SK-N-SH (cell line): Measurements from ENCODE around the gene PIEZO2.

Source experiments
- EZH2phosphoT487 ChIP-seq: fragments of 200-600 bp; sonication (generic); IDR thresholded peaks from 2 replicates; pipeline ENCODE4 v1.6.1; 2017; ENCODE audit warnings: low read depth, mixed run types, mild to moderate bottlenecking, antibody characterized with exemption, moderate library complexity, borderline replicate concordance
- FOSL2 ChIP-seq: IDR thresholded peaks from 2 replicates; pipeline ENCODE4 v1.4.0; 2012; ENCODE audit warnings: low read depth, mild to moderate bottlenecking, moderate library complexity, borderline replicate concordance
- JUND ChIP-seq: IDR thresholded peaks from 2 replicates; pipeline ENCODE4 v1.4.0; 2012
- SIN3A ChIP-seq: IDR thresholded peaks from 2 replicates; pipeline ENCODE4 v1.6.1; 2012; ENCODE audit warnings: low read depth, mild to moderate bottlenecking, low read length, moderate library complexity, borderline replicate concordance
- SMC3 ChIP-seq: IDR thresholded peaks from 2 replicates; pipeline ENCODE4 v1.6.1; 2012; ENCODE audit warnings: low read depth, low read length, improper control_type of control experiment
- TF ChIP-seq, protein P1 (sequence below): fragments of 200-600 bp; sonication (generic); IDR thresholded peaks from 2 replicates; pipeline ENCODE4 v1.6.1; 2017; ENCODE audit warnings: antibody characterized with exemption, mild to moderate bottlenecking, moderate library complexity
- TF ChIP-seq, protein P2 (sequence below): IDR thresholded peaks from 2 replicates; pipeline ENCODE4 v1.4.0; 2012; ENCODE audit warnings: low read depth
- TF ChIP-seq, protein P3 (sequence below): IDR thresholded peaks from 2 replicates; pipeline ENCODE4 v1.6.1; 2012; ENCODE audit warnings: mild to moderate bottlenecking, low read depth, low read length, moderate library complexity

DNA sequence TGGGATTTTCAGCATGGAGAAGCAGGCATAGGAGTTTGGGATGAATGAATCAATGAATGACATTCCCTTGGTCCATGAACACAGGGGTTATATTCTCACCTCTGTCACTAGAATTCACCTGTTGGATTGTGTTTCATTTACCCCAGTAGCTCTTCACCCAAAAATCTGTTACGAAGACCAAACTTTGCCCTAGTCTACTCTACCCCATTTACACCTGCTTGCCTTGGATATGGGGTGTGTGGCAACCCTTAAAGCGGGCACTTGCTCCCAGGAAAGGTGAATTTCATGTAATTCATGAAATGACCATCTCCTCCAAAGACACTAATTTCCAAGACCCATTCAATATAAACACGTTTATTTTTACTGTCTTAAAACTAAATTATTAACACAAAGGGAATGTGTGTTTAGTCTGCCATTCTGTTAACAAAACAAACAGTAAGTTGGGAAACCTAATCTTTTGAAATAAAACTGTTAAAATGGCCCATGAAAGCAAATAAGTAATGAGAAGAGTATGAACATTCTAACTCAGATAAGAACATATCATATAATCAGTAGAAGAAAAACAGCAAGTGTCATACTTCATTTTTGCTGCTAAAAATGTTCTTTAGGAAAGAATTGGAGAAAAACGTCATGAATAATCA lies 355.5 kb downstream of the PIEZO2 start:
- TF ChIP-seq, protein P1, sequence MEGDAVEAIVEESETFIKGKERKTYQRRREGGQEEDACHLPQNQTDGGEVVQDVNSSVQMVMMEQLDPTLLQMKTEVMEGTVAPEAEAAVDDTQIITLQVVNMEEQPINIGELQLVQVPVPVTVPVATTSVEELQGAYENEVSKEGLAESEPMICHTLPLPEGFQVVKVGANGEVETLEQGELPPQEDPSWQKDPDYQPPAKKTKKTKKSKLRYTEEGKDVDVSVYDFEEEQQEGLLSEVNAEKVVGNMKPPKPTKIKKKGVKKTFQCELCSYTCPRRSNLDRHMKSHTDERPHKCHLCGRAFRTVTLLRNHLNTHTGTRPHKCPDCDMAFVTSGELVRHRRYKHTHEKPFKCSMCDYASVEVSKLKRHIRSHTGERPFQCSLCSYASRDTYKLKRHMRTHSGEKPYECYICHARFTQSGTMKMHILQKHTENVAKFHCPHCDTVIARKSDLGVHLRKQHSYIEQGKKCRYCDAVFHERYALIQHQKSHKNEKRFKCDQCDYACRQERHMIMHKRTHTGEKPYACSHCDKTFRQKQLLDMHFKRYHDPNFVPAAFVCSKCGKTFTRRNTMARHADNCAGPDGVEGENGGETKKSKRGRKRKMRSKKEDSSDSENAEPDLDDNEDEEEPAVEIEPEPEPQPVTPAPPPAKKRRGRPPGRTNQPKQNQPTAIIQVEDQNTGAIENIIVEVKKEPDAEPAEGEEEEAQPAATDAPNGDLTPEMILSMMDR: no peak
- TF ChIP-seq SMC3: no peak
- no peak for TF ChIP-seq EZH2phosphoT487
- TF ChIP-seq FOSL2: no peak
- TF ChIP-seq JUND: no peak
- TF ChIP-seq, protein P2, sequence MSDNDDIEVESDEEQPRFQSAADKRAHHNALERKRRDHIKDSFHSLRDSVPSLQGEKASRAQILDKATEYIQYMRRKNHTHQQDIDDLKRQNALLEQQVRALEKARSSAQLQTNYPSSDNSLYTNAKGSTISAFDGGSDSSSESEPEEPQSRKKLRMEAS: no peak
- TF ChIP-seq, protein P3, sequence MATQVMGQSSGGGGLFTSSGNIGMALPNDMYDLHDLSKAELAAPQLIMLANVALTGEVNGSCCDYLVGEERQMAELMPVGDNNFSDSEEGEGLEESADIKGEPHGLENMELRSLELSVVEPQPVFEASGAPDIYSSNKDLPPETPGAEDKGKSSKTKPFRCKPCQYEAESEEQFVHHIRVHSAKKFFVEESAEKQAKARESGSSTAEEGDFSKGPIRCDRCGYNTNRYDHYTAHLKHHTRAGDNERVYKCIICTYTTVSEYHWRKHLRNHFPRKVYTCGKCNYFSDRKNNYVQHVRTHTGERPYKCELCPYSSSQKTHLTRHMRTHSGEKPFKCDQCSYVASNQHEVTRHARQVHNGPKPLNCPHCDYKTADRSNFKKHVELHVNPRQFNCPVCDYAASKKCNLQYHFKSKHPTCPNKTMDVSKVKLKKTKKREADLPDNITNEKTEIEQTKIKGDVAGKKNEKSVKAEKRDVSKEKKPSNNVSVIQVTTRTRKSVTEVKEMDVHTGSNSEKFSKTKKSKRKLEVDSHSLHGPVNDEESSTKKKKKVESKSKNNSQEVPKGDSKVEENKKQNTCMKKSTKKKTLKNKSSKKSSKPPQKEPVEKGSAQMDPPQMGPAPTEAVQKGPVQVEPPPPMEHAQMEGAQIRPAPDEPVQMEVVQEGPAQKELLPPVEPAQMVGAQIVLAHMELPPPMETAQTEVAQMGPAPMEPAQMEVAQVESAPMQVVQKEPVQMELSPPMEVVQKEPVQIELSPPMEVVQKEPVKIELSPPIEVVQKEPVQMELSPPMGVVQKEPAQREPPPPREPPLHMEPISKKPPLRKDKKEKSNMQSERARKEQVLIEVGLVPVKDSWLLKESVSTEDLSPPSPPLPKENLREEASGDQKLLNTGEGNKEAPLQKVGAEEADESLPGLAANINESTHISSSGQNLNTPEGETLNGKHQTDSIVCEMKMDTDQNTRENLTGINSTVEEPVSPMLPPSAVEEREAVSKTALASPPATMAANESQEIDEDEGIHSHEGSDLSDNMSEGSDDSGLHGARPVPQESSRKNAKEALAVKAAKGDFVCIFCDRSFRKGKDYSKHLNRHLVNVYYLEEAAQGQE: no peak
- TF ChIP-seq SIN3A: no peak
